A673 (cell line): ENCODE measurements around the gene CHD1L. TPM values are rescaled to one million over a fixed set of nuclear protein-coding genes. Genes with fewer than 3 reads are reported as not detected.

ENCODE experiments used
- BruUV-seq: library from RNA; stranded (reverse); fragments of 400-500 nt; replicated peaks from 2 replicates; lab custom pipeline; 2021; lab: Mats Ljungman, UMichigan
- CTCF ChIA-PET: fragments of 300-600 bp; sonication (Branson Sonifier 250); formaldehyde crosslinking; loops from one replicate; lab custom pipeline; 2022; ENCODE audit warnings: antibody characterized with exemption; lab: Charles Lee
- POLR2A ChIA-PET: fragments of 300-600 bp; sonication (Branson Sonifier 250); formaldehyde crosslinking; loops from one replicate; lab custom pipeline; 2022; ENCODE audit warnings: antibody characterized with exemption; ENCODE audit not compliant: low non-redundant PET; lab: Charles Lee
- DNase-seq: peaks from one replicate; pipeline ENCODE4 v3.0.0-alpha.2; 2015; ENCODE audit warnings: low spot score
- H3K27ac ChIP-seq: fragments of 200-600 bp; sonication (generic); 2 replicates; pipeline ENCODE4 v1.5.1; 2016; ENCODE audit warnings: mixed run types, low read depth, mild to moderate bottlenecking, mixed read lengths, antibody characterized with exemption, low read length; ENCODE audit not compliant: poor library complexity, severe bottlenecking
- H3K27me3 ChIP-seq: fragments of 200-600 bp; sonication (generic); replicated peaks from 2 replicates; pipeline ENCODE4 v1.6.1; 2017; ENCODE audit warnings: mixed run types, low read depth, mild to moderate bottlenecking, mixed read lengths, antibody characterized with exemption, low read length; ENCODE audit not compliant: insufficient read depth, poor library complexity
- H3K36me3 ChIP-seq: fragments of 200-600 bp; sonication (generic); 2 replicates; pipeline ENCODE4 v1.6.1; 2016; ENCODE audit warnings: mixed run types, mild to moderate bottlenecking, mixed read lengths, antibody characterized with exemption, low read length; ENCODE audit not compliant: insufficient read depth, poor library complexity, severe bottlenecking
- H3K4me1 ChIP-seq: fragments of 200-600 bp; sonication (generic); 2 replicates; pipeline ENCODE4 v1.6.1; 2017; ENCODE audit warnings: mixed run types, mild to moderate bottlenecking, mixed read lengths, antibody characterized with exemption, low read length; ENCODE audit not compliant: insufficient read depth, poor library complexity, severe bottlenecking
- H3K4me3 ChIP-seq: fragments of 200-600 bp; sonication (generic); 2 replicates; pipeline ENCODE4 v1.5.1; 2016; ENCODE audit warnings: low read depth, mixed run types, mild to moderate bottlenecking, mixed read lengths, low read length; ENCODE audit not compliant: poor library complexity, severe bottlenecking
- H3K9me3 ChIP-seq: fragments of 200-600 bp; sonication (generic); 2 replicates; pipeline ENCODE4 v1.6.1; 2016; ENCODE audit warnings: mixed run types, low read depth, mild to moderate bottlenecking, mixed read lengths, antibody characterized with exemption, low read length; ENCODE audit not compliant: poor library complexity, severe bottlenecking
- CTCF ChIP-seq: fragments of 300-800, 200-600 bp; sonication (generic); conservative IDR thresholded peaks from 2 replicates; pipeline ENCODE4 v1.5.1; 2017; ENCODE audit warnings: low read depth, mild to moderate bottlenecking, antibody characterized with exemption, low read length, moderate library complexity, mixed read lengths
- EZH2 ChIP-seq: fragments of 200-600 bp; sonication (generic); IDR thresholded peaks from 2 replicates; pipeline ENCODE4 v1.6.1; 2017; ENCODE audit warnings: borderline replicate concordance, low read depth, mild to moderate bottlenecking, mixed read lengths, antibody characterized with exemption, low read length; ENCODE audit not compliant: poor library complexity, severe bottlenecking
- intact Hi-C: fragments of 100-400 bp; cut with micrococcal nuclease; formaldehyde crosslinking; loops from one replicate; pipeline ENCODE4 v1.10.0; 2022; ENCODE audit not compliant: unreplicated experiment
- total RNA-seq: library from RNA; stranded (reverse); gene quantifications from 2 replicates; pipeline ENCODE4 v1.2.3, GENCODE V29; 2021

Gene CHD1L
- total RNA-seq, 1 experiment from 2014 or later: 64.5 TPM

DNA sequence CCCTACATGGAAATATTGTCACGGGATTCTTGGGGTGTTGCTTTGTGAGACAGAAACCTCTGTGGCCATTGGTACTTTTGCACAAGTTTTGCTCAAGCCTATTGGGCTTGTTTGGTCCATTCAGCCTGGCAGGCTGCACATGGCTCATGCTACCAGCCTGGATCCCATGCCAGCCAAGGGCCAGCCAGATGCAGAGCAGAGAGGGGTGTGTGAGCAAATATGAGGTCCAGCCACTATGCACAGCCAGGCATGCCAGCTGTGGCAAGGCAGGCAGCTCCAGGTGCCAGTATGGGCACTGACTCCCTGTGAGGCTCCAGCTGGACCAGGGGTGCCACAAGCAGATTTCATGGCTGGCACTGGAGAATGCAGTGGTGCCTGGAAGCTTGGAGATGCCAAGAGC lies 6.7 kb upstream of the CHD1L start:
- H3K27me3 ChIP-seq: no peaks in the 10 kb centered on the region
- peaks cover 6% of the 10 kb centered on the region for H3K9me3 ChIP-seq
- H3K4me3 ChIP-seq: no peak overlapping the region
- BruUV-seq: no TSS peak
- TF ChIP-seq EZH2: no peak
- TF ChIP-seq CTCF: no peak
- ChIA-PET POLR2A (no interaction called here), CTCF (no interaction called here)
- DNase-seq: no peak
- H3K27ac ChIP-seq: no peak overlapping the region
- intact Hi-C loops: no loop called here
- no peaks in the 10 kb centered on the region for H3K36me3 ChIP-seq
- H3K4me1 ChIP-seq: no peaks in the 10 kb centered on the region

GRCh38 chr1:147236448-147236847 lies 6.0 kb upstream of the CHD1L start:
- DNase-seq: no peak
- Histone ChIP-seq H3K4me1 (no peaks in the 10 kb centered on the region), H3K27me3 (no peaks in the 10 kb centered on the region), H3K4me3 (no peak overlapping the region), H3K9me3 (peaks cover 6% of the 10 kb centered on the region), H3K27ac (no peak overlapping the region), H3K36me3 (no peaks in the 10 kb centered on the region)
- intact Hi-C loops: no loop called here
- BruUV-seq: no TSS peak
- TF ChIP-seq EZH2: no peak
- no peak for TF ChIP-seq CTCF
- ChIA-PET POLR2A (no interaction called here), CTCF (no interaction called here)

DNA sequence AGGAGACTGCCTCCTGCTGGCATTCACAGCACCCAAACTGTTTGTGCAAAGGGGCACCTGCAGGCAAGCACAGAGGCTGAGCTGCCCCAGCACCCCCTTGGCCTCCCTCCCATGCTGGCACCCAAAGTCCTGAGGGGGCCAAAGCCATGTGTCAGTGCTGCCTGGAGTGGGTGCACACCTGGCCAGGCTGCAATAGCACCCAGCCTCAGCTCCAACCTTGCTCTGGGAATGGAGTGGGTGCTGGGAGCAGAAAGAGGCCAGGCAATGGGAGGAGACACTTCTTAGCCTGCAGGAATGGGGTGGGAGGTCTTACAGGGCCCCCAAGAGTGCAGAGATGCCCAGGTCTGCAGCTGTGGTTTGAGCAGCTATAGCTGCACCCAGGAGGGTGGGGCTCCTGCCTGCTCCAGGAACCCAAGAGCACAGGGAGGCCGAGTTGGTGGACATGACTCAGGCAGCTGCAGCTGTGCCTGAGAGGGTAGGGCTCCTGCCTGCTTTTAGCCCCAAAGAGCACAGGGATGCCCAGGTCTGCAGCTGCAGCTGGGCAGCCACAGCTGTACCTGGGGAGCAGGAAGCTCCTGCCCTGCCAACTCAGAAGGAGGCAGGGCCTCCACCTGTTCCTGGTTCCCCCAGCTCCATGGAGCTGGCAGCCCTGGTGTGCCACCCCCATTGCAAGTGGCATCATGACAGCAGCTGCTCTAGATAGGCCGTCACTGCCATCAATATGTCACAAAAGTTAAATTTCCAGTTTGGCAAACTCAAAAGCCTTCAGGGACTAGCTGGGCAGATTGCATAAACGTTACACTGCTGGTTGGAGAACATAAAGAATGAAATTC lies 5.3 kb upstream of the CHD1L start:
- no peak for DNase-seq
- Histone ChIP-seq H3K27me3 (no peaks in the 10 kb centered on the region), H3K4me1 (no peaks in the 10 kb centered on the region), H3K9me3 (peaks cover 6% of the 10 kb centered on the region), H3K36me3 (no peaks in the 10 kb centered on the region), H3K27ac (no peak overlapping the region), H3K4me3 (no peak overlapping the region)
- BruUV-seq: no TSS peak
- no peak for TF ChIP-seq CTCF
- intact Hi-C loops: no loop called here
- POLR2A ChIA-PET: no interaction called here
- CTCF ChIA-PET: no interaction called here
